OCI-LY7 (cell line): ENCODE data around the gene DNM2.

Experiments
- EZH2phosphoT487 ChIP-seq: fragments of 200-600 bp; sonication (generic); IDR thresholded peaks from 2 replicates; pipeline ENCODE4 v1.6.1; 2018; ENCODE audit warnings: low read depth, borderline replicate concordance, mild to moderate bottlenecking, mixed run types, antibody characterized with exemption, low read length, moderate library complexity, mixed read lengths
- TF ChIP-seq, protein P1 (sequence below): fragments of 200-600 bp; sonication (generic); conservative IDR thresholded peaks from 2 replicates; pipeline ENCODE4 v1.5.1; 2014; ENCODE audit warnings: mild to moderate bottlenecking, antibody characterized with exemption, low read length, moderate library complexity, mixed read lengths

DNA sequence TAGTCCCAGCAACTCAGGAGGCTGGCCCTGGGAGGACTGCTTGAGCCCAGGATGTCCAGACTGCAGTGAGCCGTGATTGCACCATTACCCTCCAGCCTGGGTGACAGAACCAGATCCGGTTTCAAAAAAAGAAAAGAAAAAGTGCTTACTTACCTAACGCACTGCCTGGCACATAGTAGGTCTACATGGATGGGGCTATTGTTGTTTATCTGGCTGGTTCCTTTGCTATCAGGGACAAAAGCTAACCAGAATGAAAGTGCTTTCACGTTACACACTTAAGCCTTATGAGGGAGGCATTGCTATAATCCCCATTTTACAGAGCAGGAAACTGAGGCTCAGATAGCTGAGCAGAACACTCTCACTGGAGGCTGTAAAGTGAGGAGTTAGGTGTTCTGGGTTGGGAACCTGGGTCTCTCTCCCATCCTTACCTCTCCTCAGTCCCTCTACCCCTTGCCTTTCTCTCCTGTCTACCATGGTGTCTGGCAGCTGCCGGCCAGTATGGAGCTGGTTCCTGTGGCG lies 2.8 kb downstream of the DNM2 start:
- TF ChIP-seq, protein P1, sequence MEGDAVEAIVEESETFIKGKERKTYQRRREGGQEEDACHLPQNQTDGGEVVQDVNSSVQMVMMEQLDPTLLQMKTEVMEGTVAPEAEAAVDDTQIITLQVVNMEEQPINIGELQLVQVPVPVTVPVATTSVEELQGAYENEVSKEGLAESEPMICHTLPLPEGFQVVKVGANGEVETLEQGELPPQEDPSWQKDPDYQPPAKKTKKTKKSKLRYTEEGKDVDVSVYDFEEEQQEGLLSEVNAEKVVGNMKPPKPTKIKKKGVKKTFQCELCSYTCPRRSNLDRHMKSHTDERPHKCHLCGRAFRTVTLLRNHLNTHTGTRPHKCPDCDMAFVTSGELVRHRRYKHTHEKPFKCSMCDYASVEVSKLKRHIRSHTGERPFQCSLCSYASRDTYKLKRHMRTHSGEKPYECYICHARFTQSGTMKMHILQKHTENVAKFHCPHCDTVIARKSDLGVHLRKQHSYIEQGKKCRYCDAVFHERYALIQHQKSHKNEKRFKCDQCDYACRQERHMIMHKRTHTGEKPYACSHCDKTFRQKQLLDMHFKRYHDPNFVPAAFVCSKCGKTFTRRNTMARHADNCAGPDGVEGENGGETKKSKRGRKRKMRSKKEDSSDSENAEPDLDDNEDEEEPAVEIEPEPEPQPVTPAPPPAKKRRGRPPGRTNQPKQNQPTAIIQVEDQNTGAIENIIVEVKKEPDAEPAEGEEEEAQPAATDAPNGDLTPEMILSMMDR = no peak
- no peak for TF ChIP-seq EZH2phosphoT487
